ENCODE results near the gene ACTR8. TPM values are rescaled to one million over a fixed set of nuclear protein-coding genes. Genes with fewer than 3 reads are reported as not detected.

ACTR8 gene
- total RNA-seq, 1 experiment from 2014 or later = 29.9 TPM

DNA sequence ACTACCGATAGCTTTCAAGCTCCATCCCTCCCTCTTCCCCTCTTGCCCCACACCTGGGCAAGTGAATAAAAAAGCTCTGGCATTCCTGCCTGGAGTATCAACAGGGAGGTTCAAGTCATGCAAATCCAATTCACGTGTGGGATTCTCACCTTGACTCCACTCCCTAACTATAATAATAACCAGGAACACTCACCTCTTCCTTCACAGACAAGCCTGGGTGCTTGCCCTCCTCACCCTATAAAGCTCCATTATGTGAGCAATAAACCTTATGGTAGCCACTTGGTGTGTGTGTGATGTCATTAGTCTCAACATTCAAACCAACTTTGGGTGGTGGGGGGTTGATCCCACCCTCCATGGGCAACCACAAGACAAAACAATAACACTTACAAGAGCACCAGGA lies 52.3 kb downstream of the ACTR8 start (continued):
- TF ChIP-seq ARID4B (CRISPR knock-in tag; IDR thresholded peaks at IDR 0.05; ENCODE audit: borderline replicate concordance) (no peak), KAT7 (CRISPR knock-in tag; IDR thresholded peaks at IDR 0.05; ENCODE audit: borderline replicate concordance) (no peak), ZNF219 (CRISPR knock-in tag; IDR thresholded peaks at IDR 0.05; ENCODE audit: borderline replicate concordance) (no peak), TP53 (CRISPR knock-in tag; IDR thresholded peaks at IDR 0.05) (no peak), SMAD3 (CRISPR knock-in tag; IDR thresholded peaks at IDR 0.05; ENCODE audit: borderline replicate concordance) (no peak)
- TF ChIP-seq, protein P1, sequence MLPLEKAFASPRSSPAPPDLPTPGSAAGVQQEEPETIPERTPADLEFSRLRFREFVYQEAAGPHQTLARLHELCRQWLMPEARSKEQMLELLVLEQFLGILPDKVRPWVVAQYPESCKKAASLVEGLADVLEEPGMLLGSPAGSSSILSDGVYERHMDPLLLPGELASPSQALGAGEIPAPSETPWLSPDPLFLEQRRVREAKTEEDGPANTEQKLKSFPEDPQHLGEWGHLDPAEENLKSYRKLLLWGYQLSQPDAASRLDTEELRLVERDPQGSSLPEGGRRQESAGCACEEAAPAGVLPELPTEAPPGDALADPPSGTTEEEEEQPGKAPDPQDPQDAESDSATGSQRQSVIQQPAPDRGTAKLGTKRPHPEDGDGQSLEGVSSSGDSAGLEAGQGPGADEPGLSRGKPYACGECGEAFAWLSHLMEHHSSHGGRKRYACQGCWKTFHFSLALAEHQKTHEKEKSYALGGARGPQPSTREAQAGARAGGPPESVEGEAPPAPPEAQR (CRISPR knock-in tag; IDR thresholded peaks at IDR 0.05) = no peak

- Mint-ChIP-seq H3K4me1 (peaks cover 9% of the 10 kb centered on the region), H3K9me3 (no peaks in the 10 kb centered on the region), H3K27me3 (ENCODE audit: low read depth) (no peaks in the 10 kb centered on the region), H3K27ac (no peak overlapping the region; the same call in 1 of the 2 replicates), H3K36me3 (no peaks in the 10 kb centered on the region), H3K4me3 (no peak overlapping the region)
- DNase-seq (ENCODE audit: low spot score) (no peak), ATAC-seq (no peak)
- CTCF ChIA-PET = no interaction called here
- POLR2A ChIA-PET = no interaction called here
- TF ChIP-seq TCF7 (CRISPR knock-in tag; IDR thresholded peaks at IDR 0.05; ENCODE audit: low read depth) (no peak), ZNF138 (CRISPR knock-in tag; conservative IDR thresholded peaks at IDR 0.05) (no peak), ZBTB21 (CRISPR knock-in tag; IDR thresholded peaks at IDR 0.05; ENCODE audit: borderline replicate concordance) (no peak), PRRX2 (CRISPR knock-in tag; IDR thresholded peaks at IDR 0.05) (no peak), ZNF232 (CRISPR knock-in tag; IDR thresholded peaks at IDR 0.05) (no peak)
- TF ChIP-seq, protein P2, sequence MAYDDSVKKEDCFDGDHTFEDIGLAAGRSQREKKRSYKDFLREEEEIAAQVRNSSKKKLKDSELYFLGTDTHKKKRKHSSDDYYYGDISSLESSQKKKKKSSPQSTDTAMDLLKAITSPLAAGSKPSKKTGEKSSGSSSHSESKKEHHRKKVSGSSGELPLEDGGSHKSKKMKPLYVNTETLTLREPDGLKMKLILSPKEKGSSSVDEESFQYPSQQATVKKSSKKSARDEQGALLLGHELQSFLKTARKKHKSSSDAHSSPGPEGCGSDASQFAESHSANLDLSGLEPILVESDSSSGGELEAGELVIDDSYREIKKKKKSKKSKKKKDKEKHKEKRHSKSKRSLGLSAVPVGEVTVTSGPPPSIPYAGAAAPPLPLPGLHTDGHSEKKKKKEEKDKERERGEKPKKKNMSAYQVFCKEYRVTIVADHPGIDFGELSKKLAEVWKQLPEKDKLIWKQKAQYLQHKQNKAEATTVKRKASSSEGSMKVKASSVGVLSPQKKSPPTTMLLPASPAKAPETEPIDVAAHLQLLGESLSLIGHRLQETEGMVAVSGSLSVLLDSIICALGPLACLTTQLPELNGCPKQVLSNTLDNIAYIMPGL (CRISPR knock-in tag; IDR thresholded peaks at IDR 0.05) = no peak
- TF ChIP-seq, protein P3, sequence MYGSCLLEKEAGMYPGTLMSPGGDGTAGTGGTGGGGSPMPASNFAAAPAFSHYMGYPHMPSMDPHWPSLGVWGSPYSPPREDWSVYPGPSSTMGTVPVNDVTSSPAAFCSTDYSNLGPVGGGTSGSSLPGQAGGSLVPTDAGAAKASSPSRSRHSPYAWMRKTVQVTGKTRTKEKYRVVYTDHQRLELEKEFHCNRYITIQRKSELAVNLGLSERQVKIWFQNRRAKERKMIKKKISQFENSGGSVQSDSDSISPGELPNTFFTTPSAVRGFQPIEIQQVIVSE (CRISPR knock-in tag; IDR thresholded peaks at IDR 0.05; ENCODE audit: borderline replicate concordance) = no peak
Observed at GRCh38 chr3:53828581-53828980, 53.4 kb downstream of the ACTR8 start.

GRCh38 chr3:53826048-53826447 lies 55.9 kb downstream of the ACTR8 start:
- no peak for DNase-seq (ENCODE audit: low spot score)
- H3K4me1 Mint-ChIP-seq = peaks cover 9% of the 10 kb centered on the region
- ChIA-PET POLR2A (no interaction called here), CTCF (no interaction called here)
- H3K27ac Mint-ChIP-seq = no peak overlapping the region
- no peaks in the 10 kb centered on the region for H3K9me3 Mint-ChIP-seq
- ATAC-seq = no peak
- no peaks in the 10 kb centered on the region for H3K27me3 Mint-ChIP-seq (ENCODE audit: low read depth)
- H3K4me3 Mint-ChIP-seq = no peak overlapping the region
- no peaks in the 10 kb centered on the region for H3K36me3 Mint-ChIP-seq
- TF ChIP-seq JAZF1 (CRISPR knock-in tag; IDR thresholded peaks at IDR 0.05) (no peak), PRRX2 (CRISPR knock-in tag; IDR thresholded peaks at IDR 0.05) (no peak), TCF7 (CRISPR knock-in tag; IDR thresholded peaks at IDR 0.05; ENCODE audit: low read depth) (no peak), FOXJ3 (CRISPR knock-in tag; IDR thresholded peaks at IDR 0.05; ENCODE audit: borderline replicate concordance) (no peak), PREB (CRISPR knock-in tag; IDR thresholded peaks at IDR 0.05; ENCODE audit: borderline replicate concordance) (no peak), ETV6 (CRISPR knock-in tag; IDR thresholded peaks at IDR 0.05) (no peak), ZNF121 (CRISPR knock-in tag; IDR thresholded peaks at IDR 0.05) (no peak)
- TF ChIP-seq, protein P4, sequence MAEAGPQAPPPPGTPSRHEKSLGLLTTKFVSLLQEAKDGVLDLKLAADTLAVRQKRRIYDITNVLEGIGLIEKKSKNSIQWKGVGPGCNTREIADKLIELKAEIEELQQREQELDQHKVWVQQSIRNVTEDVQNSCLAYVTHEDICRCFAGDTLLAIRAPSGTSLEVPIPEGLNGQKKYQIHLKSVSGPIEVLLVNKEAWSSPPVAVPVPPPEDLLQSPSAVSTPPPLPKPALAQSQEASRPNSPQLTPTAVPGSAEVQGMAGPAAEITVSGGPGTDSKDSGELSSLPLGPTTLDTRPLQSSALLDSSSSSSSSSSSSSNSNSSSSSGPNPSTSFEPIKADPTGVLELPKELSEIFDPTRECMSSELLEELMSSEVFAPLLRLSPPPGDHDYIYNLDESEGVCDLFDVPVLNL (CRISPR knock-in tag; IDR thresholded peaks at IDR 0.05; ENCODE audit: borderline replicate concordance, low read depth) = no peak

All from WTC11 (cell line).